A673 (cell line): Measurements from ENCODE around the gene LCAT.

Experiments
- EZH2 ChIP-seq: fragments of 200-600 bp; sonication (generic); IDR thresholded peaks from 2 replicates; pipeline ENCODE4 v1.6.1; 2017; ENCODE audit warnings: borderline replicate concordance, low read depth, mild to moderate bottlenecking, mixed read lengths, antibody characterized with exemption, low read length; ENCODE audit not compliant: poor library complexity, severe bottlenecking
- TF ChIP-seq, protein P1 (sequence below): fragments of 300-800, 200-600 bp; sonication (generic); conservative IDR thresholded peaks from 2 replicates; pipeline ENCODE4 v1.5.1; 2017; ENCODE audit warnings: low read depth, mild to moderate bottlenecking, antibody characterized with exemption, low read length, moderate library complexity, mixed read lengths

DNA sequence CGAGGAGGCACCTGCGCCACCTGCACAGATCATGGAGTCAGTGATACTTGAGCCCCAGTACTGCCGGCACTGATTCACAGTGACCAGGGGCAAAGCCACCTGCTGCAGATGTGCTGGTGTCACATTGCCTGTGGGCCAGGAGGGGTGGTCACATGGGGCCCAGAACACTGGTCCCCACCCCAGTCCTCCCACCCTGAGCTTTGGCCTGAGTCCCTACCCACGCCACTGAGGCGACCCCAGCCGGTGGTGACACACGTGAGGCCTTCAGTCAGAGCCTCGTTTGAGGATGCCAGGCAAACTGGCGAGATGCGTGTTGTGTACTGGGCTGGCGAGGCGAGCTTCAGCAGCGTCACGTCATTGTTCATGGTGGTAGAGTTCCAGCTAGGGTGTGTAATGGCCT lies 13.7 kb downstream of the LCAT start:
- TF ChIP-seq, protein P1, sequence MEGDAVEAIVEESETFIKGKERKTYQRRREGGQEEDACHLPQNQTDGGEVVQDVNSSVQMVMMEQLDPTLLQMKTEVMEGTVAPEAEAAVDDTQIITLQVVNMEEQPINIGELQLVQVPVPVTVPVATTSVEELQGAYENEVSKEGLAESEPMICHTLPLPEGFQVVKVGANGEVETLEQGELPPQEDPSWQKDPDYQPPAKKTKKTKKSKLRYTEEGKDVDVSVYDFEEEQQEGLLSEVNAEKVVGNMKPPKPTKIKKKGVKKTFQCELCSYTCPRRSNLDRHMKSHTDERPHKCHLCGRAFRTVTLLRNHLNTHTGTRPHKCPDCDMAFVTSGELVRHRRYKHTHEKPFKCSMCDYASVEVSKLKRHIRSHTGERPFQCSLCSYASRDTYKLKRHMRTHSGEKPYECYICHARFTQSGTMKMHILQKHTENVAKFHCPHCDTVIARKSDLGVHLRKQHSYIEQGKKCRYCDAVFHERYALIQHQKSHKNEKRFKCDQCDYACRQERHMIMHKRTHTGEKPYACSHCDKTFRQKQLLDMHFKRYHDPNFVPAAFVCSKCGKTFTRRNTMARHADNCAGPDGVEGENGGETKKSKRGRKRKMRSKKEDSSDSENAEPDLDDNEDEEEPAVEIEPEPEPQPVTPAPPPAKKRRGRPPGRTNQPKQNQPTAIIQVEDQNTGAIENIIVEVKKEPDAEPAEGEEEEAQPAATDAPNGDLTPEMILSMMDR: no peak
- TF ChIP-seq EZH2: no peak
